Posterior vena cava (tissue), 2 donors: Measurements from ENCODE around the gene ELFN2. TPM values are rescaled to one million over a fixed set of nuclear protein-coding genes. Genes with fewer than 3 reads are reported as not detected.

Experiments used
- DNase-seq: peaks from one replicate; pipeline ENCODE4 v3.0.0-alpha.2; 2020; ENCODE audit warnings: low spot score
- intact Hi-C, 2 donors: fragments of 100-400 bp; cut with DNase I; formaldehyde crosslinking; loops; one replicate each; pipeline versions ENCODE4 v1.14.1 to v1.14.2; 2022 to 2023
- total RNA-seq, 2 donors: library from RNA; stranded (reverse); fragmentation: NEBNext Ultra II Directional; extraction: Animal tissue kit (Norgen Biotek cat#: 25700); gene quantifications; one replicate each; pipeline ENCODE4 v1.2.1, GENCODE V29; 2021
- donor health status: DM: yes; HTN: yes; CAD: no.
- donor health status: DM: yes; HTN: yes; CAD: no.

Gene ELFN2
- total RNA-seq, 2 donors from 2014 or later, result 0.05 to 0.10 TPM

DNA sequence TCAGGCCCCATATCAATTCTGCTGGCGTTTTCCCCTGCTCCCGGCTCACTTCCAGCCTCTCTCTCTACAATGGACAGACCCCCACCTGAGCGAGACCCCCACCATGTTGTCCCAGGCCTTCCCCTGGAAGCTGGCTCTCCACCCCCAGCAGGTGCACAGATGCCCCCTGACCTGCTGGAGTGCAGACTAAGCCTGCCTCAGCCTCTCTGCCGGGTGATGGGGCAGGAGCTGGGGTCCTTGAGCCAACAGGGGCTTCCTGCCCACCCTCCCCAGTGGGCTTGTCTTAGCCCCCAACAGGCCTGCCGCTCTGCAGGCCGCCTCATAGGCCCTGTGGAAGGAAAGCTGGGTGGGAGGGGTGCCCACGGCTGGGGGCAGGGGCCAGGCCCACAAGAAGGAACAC, 10.0 kb downstream of the ELFN2 start:
- no peak for DNase-seq
- intact Hi-C loops, result no loop called here

GRCh38 chr22:37416827-37417226, 10.5 kb downstream of the ELFN2 start:
- no peak for DNase-seq
- intact Hi-C loops, result no loop called here

GRCh38 chr22:37416389-37416788, 10.9 kb downstream of the ELFN2 start:
- intact Hi-C loops, result no loop called here
- DNase-seq, result no peak

DNA sequence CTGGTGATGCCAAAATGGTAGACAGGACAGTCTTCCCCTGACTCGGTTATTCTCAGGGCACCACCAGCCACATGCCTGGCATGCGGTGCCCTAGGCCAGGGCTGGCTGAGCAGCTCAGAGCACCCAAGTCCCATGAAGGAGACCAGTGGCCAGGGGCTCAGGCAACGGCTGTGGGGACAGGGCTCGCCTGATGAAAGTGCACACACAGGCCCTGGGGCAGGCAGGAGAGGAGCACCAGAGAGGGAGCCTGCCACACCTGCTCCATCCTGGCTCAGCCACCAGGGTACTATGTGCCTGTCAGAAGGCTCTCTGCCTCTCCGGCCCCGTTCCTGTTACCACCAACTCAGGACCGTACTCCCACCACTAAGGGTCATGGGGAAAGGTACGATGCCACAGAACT, 12.1 kb downstream of the ELFN2 start:
- intact Hi-C loops, result no loop called here
- DNase-seq, result no peak

- intact Hi-C loops, result no loop called here
- no peak for DNase-seq
Observed at GRCh38 chr22:37414288-37414687, 13.0 kb downstream of the ELFN2 start.

DNA sequence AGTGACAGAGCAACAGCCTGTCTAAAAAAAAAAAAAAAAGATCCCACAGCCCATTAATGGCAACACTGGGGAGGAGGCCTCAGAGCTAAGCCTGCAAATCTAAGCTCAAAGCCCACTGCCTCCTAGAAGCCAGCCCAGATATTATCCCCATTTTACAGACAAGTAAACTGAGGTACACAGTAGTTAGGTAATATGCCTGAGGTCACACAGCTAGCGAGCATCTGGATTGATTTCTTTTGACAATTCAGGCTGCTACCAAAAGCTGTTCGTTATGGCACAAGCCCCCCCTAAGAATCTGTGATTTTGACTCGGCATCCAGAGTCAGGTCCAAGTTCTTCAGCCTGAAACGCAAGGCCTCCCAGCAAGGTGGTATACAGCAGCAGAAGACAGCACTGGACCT, 13.7 kb downstream of the ELFN2 start:
- intact Hi-C loops, result no loop called here
- no peak for DNase-seq

DNA sequence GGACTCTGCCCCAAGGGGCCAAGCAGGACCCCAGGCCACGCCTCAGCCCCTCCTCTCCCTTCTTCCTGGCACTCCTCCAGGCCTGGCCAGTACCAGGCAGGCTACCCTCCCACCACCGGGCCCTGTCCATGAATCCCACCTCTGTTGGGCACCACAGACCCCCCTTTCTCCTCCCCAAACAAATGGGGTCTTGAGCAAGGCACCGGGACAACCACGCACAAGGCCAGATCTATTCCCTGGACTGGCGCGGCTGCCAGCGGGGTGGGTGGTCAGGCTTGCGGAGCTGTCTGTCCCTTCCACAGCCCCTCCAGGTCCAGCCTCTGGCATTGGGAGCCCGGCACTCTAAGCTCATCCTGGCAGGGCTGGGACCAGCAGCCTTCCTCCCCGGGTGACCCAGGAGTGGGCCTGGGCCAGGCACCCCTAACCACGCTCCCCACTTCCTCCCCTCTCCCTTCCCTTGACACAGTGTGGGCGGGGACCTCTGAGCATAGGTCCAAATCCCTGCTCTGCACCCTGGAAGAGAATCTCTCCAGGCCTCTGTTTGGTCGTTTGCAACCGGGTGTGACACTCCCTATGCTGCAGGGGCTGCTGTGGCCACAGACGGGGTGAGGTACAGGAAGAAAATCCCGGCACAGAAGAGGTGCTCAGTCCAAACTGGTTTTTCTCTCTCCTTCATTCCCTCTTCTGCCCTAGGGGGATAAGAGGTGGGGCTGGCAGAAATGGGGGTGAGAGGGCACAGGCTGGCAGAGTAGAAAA, 14.6 kb downstream of the ELFN2 start:
- no peak for DNase-seq

DNA sequence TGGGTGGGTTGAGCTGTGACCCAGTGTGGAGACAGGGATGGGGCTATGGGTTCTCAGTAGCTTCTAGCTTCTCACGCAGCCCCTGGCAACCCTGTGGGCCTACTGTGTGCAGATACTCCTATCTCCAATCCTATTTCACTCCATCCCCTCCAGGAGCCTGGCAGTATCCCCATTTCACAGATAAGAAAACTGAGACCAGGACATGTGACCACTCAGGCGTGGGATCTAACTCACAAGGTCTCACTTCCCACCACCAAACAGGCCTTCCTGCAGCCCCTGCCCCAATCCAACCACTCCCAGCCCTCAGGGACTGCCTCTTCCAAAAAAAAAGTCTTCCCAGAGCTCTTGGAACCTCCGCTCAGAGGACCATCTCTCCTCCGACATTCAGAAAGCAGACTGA, 15.6 kb downstream of the ELFN2 start:
- no peak for DNase-seq
- intact Hi-C loops, result no loop called here

More for the DNA sequence above, 14.6 kb downstream of the ELFN2 start:
- intact Hi-C loops, result no loop called here

- intact Hi-C loops, result no loop called here
- DNase-seq, result no peak
Observed at GRCh38 chr22:37410174-37411055, 16.9 kb downstream of the ELFN2 start.

- DNase-seq, result no peak
- intact Hi-C loops, result no loop called here
Observed at GRCh38 chr22:37409459-37410050, 17.7 kb downstream of the ELFN2 start.

- no peak for DNase-seq
- intact Hi-C loops, result no loop called here
Observed at GRCh38 chr22:37409031-37409430, 18.2 kb downstream of the ELFN2 start.

GRCh38 chr22:37407856-37408255, 19.4 kb downstream of the ELFN2 start:
- DNase-seq, result no peak
- intact Hi-C loops, result no loop called here

DNA sequence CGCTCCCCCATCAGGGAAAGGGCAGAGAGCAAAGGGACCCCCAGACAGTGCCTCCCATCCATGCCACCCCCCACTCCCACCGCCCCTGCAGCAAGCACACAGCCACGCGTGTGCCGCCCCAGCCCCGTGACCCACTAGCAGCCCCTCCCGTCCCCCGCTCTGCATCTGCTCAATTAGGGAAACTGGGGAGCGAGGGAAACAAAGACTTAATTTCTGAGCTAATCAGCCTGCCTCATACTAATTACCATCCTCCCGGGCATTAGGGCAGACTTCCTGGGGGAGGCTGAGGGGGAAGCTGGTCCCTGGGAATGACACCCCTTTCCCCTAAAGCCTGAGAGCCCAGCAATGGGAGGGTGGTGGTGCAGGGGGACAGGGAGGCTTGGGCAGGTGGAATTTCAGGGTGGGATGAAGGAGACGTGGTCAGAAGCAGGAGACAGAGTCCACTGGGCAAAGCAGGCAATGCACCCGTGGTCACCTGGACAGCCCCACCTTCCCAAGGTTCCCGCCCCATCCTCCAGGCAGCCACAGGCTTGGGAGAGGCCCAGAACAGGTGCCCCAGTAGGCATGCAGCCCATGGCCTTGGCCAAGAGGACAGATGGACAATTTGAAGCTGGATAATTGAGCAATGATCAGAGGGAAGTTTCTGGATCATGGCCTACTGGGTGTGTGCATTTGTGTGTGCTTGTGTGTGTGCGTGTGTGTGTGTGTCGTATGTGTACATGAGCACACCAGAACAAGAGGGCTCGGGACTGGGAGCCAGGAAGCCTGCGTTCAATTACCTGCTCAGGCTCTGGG, 20.6 kb downstream of the ELFN2 start:
- intact Hi-C loops, result no loop called here
- DNase-seq, result no peak

- no peak for DNase-seq
- intact Hi-C loops, result no loop called here
Observed at GRCh38 chr22:37404091-37404490, 23.2 kb downstream of the ELFN2 start.

- DNase-seq, result no peak
Observed at GRCh38 chr22:37403267-37403960, 23.9 kb downstream of the ELFN2 start.

GRCh38 chr22:37402184-37402506, 25.1 kb downstream of the ELFN2 start:
- intact Hi-C loops, result no loop called here
- no peak for DNase-seq

More at GRCh38 chr22:37403267-37403960, 23.9 kb downstream of the ELFN2 start:
- intact Hi-C loops, result no loop called here

DNA sequence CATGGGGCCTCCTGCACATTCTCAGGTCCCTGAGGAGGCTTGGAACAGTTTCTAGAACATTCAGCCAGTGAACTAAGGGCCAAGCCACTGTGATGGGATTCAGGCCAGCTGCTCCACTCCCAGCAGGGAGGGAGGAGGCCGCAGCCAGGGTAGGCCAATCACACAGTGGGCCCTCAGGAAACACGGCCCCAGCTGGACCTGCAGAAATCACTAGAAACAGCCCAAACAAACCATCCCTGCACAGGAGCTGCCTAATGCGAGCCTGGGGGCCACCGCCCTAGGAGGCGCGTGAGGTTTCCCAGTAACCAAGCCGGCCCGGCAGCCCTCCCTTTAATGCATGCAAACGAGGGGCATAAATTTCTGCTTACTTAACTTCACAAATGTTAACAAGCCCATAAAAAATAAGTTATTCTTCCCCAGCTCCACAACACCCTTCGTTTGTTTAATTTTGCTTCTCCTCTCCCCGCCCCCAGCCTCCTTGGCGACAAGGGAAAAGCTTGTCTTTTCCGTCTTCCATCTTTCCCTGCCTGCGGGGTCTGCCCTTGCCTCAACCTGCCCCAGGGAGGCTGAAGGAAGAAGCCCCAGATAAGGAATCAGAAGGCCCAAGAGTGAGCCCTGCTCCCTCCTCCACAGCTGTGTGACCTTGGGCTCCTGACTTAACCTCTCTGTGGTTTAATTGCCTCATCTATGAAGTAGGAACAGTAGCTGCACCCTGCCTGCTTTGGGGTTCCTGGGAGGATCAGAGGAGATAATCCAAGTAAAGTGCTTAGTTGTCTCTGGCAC, 25.7 kb downstream of the ELFN2 start:
- intact Hi-C loops, result no loop called here
- DNase-seq, result no peak

DNA sequence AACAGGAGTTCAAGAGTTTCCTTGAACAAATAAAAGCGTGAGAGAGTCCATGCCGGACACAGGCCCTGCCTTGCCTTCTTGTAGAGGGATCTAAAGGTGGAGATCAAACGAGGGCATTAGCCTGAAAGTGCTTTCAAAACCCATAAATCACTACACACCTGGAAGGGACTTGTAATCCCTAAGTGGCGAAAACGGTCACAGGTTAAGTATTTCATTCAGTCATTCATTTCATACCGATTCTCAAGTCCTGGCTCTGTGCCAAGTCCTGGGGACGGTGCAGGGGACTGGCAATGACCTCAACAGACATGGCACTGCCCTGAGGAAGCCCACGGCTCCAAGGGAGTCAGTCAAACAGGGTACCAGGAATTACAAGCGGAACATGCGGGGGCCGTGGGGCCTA, 26.6 kb downstream of the ELFN2 start:
- no peak for DNase-seq
- intact Hi-C loops, result no loop called here
